Common myeloid progenitor, CD34-positive (primary cell): Measurements from ENCODE around the gene CDH13.

ENCODE experiments used
- CTCF ChIA-PET: fragments of 350-600 bp; sonication (Branson Sonifier 250); formaldehyde crosslinking; loops from one replicate; lab custom pipeline; 2021; ENCODE audit warnings: antibody characterized with exemption; lab: Charles Lee
- POLR2A ChIA-PET: fragments of 350-600 bp; sonication (Branson Sonifier 250); formaldehyde crosslinking; loops from one replicate; lab custom pipeline; 2021; ENCODE audit warnings: antibody characterized with exemption; lab: Charles Lee
- DNase-seq, 3 donors: peaks; one replicate each; pipeline versions ENCODE4 v3.0.0 to v3.0.0-alpha.2; 2013
- H3K27ac ChIP-seq, 2 experiments: 1 replicate in 1 of 2; 2 replicates in 1 of 2; pipeline ENCODE4 v1.7.0; 2013; ENCODE audit warnings: inconsistent platforms in 2 of 2, low read length in 2 of 2, mild to moderate bottlenecking in 2 of 2, low read depth in 1 of 2, moderate library complexity in 1 of 2; ENCODE audit not compliant: severe bottlenecking in 2 of 2, insufficient read depth in 1 of 2, poor library complexity in 1 of 2
- H3K27me3 ChIP-seq, 5 experiments: replicated peaks in 2 of 5; 1 replicate in 3 of 5; 2 replicates in 2 of 5; pipeline versions ENCODE4 v1.6.1 to v1.7.0; 2013; ENCODE audit warnings: low read length in 4 of 5, mild to moderate bottlenecking in 2 of 5, moderate library complexity in 2 of 5, inconsistent platforms in 1 of 5; ENCODE audit not compliant: insufficient read depth in 5 of 5, control insufficient read depth in 4 of 5
- H3K36me3 ChIP-seq, 4 experiments: 1 replicate in 2 of 4; 2 replicates in 2 of 4; pipeline versions ENCODE4 v1.6.1 to v1.7.0; 2013; ENCODE audit warnings: low read length in 3 of 4, control low read depth in 1 of 4, mild to moderate bottlenecking in 1 of 4; ENCODE audit not compliant: control insufficient read depth in 4 of 4, insufficient read depth in 4 of 4
- H3K4me1 ChIP-seq, 4 experiments: 1 replicate in 3 of 4; 2 replicates in 1 of 4; pipeline versions ENCODE4 v1.6.1 to v1.7.1; 2013; ENCODE audit warnings: low read length in 3 of 4, mild to moderate bottlenecking in 3 of 4, control low read depth in 1 of 4, inconsistent platforms in 1 of 4, moderate library complexity in 1 of 4; ENCODE audit not compliant: control insufficient read depth in 4 of 4, insufficient read depth in 4 of 4; ENCODE audit errors: control extremely low read depth in 1 of 4
- H3K4me3 ChIP-seq, 7 experiments: 1 replicate in 4 of 7; 2 replicates in 3 of 7; pipeline versions ENCODE4 v1.5.1 to v1.7.0; 2013; ENCODE audit warnings: mild to moderate bottlenecking in 7 of 7, low read length in 6 of 7, moderate library complexity in 6 of 7, inconsistent platforms in 2 of 7, low read depth in 2 of 7, control low read depth in 1 of 7; ENCODE audit not compliant: insufficient read depth in 4 of 7, control insufficient read depth in 1 of 7; ENCODE audit errors: extremely low read depth in 1 of 7
- H3K9me3 ChIP-seq, 5 experiments: 1 replicate in 4 of 5; 2 replicates in 1 of 5; pipeline versions ENCODE4 v1.6.1 to v1.7.1; 2013; ENCODE audit warnings: low read length in 4 of 5, mild to moderate bottlenecking in 2 of 5, inconsistent platforms in 1 of 5, low read depth in 1 of 5, moderate library complexity in 1 of 5; ENCODE audit not compliant: control insufficient read depth in 4 of 5, insufficient read depth in 2 of 5; ENCODE audit errors: control extremely low read depth in 1 of 5
- WGBS: methylation state at CpG from one replicate; pipeline ENCODE4 v1.1.5; 2013; ENCODE audit not compliant: insufficient coverage; 5-methylcytosine and 5-hydroxymethylcytosine counted together

Gene CDH13

DNA sequence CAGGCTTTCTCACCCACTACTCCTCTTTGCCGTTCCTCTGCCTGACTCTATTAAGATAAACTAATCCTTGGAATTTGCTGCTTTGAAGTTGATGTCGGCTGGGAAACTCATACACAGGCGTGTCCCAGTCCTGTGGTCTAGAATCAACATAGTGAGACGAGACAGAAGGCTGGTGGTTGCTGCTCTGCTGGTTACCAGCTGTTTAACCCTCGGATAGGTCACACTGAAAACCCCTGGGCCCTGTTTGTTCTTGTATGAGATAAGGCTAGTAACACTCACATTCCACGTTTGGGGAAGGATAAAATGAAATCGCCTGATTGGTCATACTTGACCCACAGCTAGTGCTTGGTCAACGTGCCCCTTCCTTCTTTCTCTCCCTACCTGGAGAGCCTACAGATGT is 517.0 kb downstream of the CDH13 start:
- Histone ChIP-seq H3K4me1 (no peaks in the 10 kb centered on the region), H3K27ac (no peak overlapping the region), H3K27me3 (peaks cover 0 to 3% (median 0%) of the 10 kb centered on the region in 5 experiments), H3K36me3 (no peaks in the 10 kb centered on the region), H3K4me3 (no peak overlapping the region), H3K9me3 (peaks cover 0 to 3% (median 0%) of the 10 kb centered on the region in 5 experiments)
- WGBS: 32% methylated on average over 6 of the region's 8 CpGs
- POLR2A ChIA-PET: no interaction called here
- CTCF ChIA-PET: no interaction called here
- DNase-seq: no peak

DNA sequence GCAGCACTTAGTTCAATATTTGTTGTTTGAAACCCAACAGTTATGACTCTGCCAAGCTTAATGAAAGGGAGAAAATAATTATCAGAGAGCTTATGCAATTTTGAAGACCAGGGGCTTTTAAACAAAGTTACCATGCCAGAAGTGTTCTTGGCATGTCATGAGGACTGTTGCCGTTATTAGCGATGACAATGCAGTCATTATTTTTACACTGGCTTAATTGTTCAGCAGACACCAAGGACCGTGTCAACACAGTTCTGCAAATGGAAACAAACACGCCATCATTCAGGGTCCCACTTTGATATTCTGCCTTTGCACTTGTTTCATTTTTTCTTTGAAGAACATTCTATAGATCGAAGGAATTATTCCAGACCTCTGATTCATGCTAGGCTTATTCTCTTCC is 518.5 kb downstream of the CDH13 start:
- WGBS: 98% methylated on average over 5 of the region's 5 CpGs
- Histone ChIP-seq H3K9me3 (peaks cover 0 to 3% (median 0%) of the 10 kb centered on the region in 5 experiments), H3K36me3 (no peaks in the 10 kb centered on the region), H3K4me3 (no peak overlapping the region), H3K27ac (no peak overlapping the region), H3K4me1 (no peaks in the 10 kb centered on the region), H3K27me3 (peaks cover 0 to 3% (median 0%) of the 10 kb centered on the region in 5 experiments)
- CTCF ChIA-PET: no interaction called here
- POLR2A ChIA-PET: no interaction called here
- DNase-seq: no peak

DNA sequence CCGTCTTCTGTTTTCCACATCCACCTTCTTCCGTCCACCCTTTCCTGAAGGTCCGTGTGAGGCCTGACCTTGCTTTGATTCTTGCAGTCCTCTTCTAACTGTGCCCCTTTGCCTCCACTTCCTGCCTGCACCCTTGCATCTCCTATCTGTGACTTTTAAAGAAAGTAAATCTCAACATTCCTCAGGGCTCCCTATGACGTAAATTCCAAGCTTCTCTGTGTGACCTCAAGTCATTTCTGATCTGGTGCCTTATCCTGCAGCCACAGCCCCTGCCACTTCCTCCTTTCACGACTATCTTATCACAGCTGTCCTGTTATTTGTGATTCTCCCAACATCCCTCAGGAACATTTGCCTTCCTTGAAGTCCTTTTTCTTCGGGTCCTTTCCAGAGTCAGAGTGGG is 520.5 kb downstream of the CDH13 start:
- WGBS: 35% methylated on average over 6 of the region's 6 CpGs
- POLR2A ChIA-PET: no interaction called here
- Histone ChIP-seq H3K27ac (no peak overlapping the region), H3K4me3 (no peak overlapping the region), H3K9me3 (no peaks in the 10 kb centered on the region), H3K36me3 (no peaks in the 10 kb centered on the region), H3K4me1 (no peaks in the 10 kb centered on the region), H3K27me3 (peaks cover 0 to 3% (median 0%) of the 10 kb centered on the region in 5 experiments)
- peak; percentile 27 to 41 (median 40) for DNase-seq
- CTCF ChIA-PET: no interaction called here

DNA sequence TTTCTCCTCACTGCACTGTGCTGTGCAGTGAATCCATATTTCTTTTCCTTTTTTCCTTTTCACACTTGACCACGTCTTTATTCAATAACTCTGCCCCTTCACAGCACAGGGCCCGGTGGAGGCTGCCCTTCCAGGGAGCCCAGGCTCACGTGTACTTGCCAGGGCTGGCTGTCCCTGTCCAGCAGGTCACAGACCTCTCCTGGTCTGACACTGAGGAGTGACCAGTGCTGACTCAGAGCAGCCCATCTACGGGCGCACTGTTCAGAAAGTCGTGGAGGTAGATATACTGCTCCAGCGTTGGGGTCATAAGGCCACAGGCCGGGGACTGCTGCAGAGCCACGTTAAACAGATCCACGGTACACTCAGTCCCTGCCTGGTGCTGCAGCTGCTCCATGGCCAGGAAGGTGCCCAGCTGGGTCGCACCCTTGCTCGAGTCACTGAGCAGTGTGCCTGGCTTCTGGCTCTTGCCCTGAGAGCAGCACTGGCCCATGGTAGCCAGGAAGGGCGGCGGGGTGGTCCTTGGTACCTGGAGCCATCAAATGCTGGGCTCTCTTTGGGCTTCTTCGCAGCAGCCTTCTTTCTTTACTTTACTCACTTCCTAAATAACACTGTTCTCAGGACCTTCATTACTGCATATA is 531.7 kb downstream of the CDH13 start:
- ChIA-PET POLR2A (interaction anchor here (0.6 kb wide), 1 partner anchor 951 kb away, joined by 10 read pairs; no protein-coding TSS in a partner anchor), CTCF (no interaction called here)
- no peak overlapping the region for H3K4me3 ChIP-seq
- no peaks in the 10 kb centered on the region for H3K36me3 ChIP-seq
- no peak overlapping the region for H3K27ac ChIP-seq
- H3K9me3 ChIP-seq: no peaks in the 10 kb centered on the region
- whole genome bisulfite sequencing: 93% methylated on average over 13 of the region's 15 CpGs
- no peaks in the 10 kb centered on the region for H3K27me3 ChIP-seq
- no peak for DNase-seq
- no peaks in the 10 kb centered on the region for H3K4me1 ChIP-seq

DNA sequence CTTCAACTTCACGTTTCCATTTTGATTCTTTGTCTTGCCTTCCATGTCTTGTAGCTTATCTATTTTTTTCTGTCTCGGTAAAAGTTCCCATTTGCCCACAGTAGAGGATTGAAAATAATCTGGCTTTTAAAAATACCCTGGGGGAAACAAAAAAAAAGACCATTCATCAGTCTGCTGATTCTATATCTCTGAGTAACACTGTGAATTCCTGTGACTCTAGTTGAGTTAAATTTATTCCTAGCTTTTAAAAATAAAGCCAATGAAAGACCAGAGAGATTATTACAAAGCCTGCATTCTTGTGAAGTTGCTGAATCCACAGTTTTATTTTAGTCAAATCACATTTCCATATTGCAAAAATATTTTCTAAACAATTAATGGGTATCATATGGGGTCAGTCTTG is 532.3 kb downstream of the CDH13 start:
- Histone ChIP-seq H3K9me3 (no peaks in the 10 kb centered on the region), H3K4me1 (no peaks in the 10 kb centered on the region), H3K4me3 (no peak overlapping the region), H3K27me3 (no peaks in the 10 kb centered on the region), H3K27ac (no peak overlapping the region), H3K36me3 (no peaks in the 10 kb centered on the region)
- ChIA-PET POLR2A (interaction anchor here (0.6 kb wide), 1 partner anchor 15 kb away, joined by 7 read pairs; no protein-coding TSS in a partner anchor), CTCF (no interaction called here)
- 100% methylated on average over 1 of the region's 2 CpGs for WGBS
- no peak for DNase-seq

DNA sequence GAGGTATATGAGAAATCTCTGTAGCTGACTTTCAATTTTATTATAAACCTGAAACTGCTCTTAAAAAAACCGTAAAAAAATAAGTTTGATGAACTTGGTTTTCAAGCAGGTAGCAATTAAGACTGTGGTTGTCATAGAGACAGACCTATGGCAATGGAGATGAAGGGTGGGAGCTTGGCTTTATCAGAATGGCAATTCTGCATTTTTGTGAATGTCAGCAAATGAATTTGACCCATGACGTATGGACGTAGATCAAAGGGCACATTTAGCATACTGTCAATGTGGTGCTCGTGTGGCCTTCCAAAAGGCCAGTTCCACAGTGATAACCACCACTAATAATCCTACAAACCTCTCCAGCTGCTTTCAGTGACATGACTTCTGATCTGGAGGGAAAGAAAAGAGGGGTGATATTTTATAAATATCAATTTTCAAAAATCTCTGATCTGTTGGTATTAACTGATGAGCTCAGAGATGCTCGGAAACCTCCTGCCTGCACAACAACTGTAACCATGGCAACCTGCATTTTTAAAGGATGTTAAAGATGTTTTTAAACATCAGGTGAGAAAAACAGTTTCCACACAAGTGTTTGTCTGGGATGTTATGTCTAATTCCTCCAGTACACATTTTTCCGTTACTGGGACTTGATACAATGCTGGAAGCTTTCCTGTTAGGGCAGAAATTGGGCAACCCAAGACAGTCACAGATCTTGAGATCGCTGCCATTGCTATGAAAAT is 533.7 kb downstream of the CDH13 start:
- DNase-seq: no peak
- H3K27ac ChIP-seq: no peak overlapping the region
- H3K36me3 ChIP-seq: no peaks in the 10 kb centered on the region
- no peaks in the 10 kb centered on the region for H3K27me3 ChIP-seq
- no peaks in the 10 kb centered on the region for H3K9me3 ChIP-seq
- no peak overlapping the region for H3K4me3 ChIP-seq
- POLR2A ChIA-PET: interaction anchor here (0.7 kb wide), 1 partner anchor 1271 kb away, joined by 3 read pairs; no protein-coding TSS in a partner anchor
- CTCF ChIA-PET: interaction anchor here (0.6 kb wide), 1 partner anchor 9 kb away, joined by 3 read pairs; no protein-coding TSS in a partner anchor
- H3K4me1 ChIP-seq: no peaks in the 10 kb centered on the region
- WGBS: 94% methylated on average over 5 of the region's 7 CpGs

DNA sequence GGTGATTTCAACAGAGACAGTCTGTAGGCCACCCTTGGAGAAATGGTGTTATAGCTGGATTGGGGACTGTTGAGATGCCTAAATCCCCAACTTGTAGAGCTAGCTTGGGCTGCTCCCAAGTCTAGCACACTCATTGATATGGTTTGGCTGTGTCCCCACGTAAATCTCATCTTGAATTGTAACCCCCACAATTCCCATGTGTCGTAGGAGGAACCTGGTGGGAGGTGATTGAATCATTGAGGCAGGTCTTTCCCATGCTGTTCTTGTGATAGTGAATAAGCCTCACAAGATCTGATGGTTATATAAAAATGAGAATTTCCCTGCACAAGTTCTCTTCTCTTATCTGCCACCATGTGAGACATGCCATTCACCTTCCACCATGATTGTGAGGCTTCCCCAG is 536.0 kb downstream of the CDH13 start:
- Histone ChIP-seq H3K9me3 (no peaks in the 10 kb centered on the region), H3K4me1 (no peaks in the 10 kb centered on the region), H3K4me3 (no peak overlapping the region), H3K27ac (no peak overlapping the region), H3K27me3 (no peaks in the 10 kb centered on the region), H3K36me3 (no peaks in the 10 kb centered on the region)
- CTCF ChIA-PET: no interaction called here
- no peak for DNase-seq
- 67% methylated on average over 1 of the region's 2 CpGs for WGBS
- POLR2A ChIA-PET: no interaction called here
